HG02973 (cell line): ENCODE data around the gene ABCB8.
"Not testable (repeated sequence)": the region's sequence is repeated elsewhere in the genome, so short reads cannot be mapped to it uniquely, and the experiment has no call there.

Experiments used
- ATAC-seq: cut with Tn5 transposase; IDR thresholded peaks from one replicate; pipeline ENCODE4 v1.9.1; 2021; ENCODE audit warnings: moderate library complexity; ENCODE audit not compliant: unreplicated experiment

Gene ABCB8

DNA sequence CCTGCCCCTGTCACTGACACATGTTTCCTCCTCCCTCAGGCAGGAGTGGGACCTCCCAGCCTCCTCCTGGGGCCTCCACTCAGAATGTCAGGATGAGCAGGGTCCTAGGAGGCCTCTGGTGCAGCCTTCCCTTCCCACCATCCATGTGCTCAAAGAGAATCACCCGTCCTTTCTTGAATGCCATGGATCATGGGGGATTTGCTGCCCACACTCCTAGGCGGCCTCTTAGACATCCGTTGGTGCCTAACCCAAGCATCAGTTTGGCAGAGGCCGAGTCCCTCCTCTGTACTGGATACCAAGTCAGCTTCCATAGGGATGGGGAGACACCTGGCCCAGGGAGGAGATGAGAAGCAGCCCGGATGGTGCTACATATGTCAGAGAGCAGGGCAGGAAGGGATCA lies 30.4 kb upstream of the ABCB8 start:
- no peak for ATAC-seq

DNA sequence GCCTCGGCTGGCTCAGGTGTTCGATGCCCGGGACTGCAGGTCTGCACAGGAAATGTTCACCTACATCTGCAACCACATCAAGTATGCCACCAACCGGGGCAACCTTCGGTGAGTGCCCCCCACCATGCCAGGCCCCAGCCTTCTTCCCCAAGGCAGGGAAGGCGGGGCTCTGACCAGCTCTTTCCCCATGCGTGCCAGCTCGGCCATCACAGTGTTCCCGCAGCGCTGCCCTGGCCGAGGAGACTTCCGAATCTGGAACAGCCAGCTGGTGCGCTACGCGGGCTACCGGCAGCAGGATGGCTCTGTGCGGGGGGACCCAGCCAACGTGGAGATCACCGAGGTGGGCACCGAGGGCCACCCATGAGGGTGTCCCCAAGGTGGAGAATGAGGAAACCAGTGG lies 29.9 kb upstream of the ABCB8 start:
- ATAC-seq = no peak

- ATAC-seq = no peak
Measured at GRCh38 chr7:150999001-150999400, 29.2 kb upstream of the ABCB8 start.

GRCh38 chr7:150999497-151000230 lies 28.6 kb upstream of the ABCB8 start:
- ATAC-seq = no peak

- ATAC-seq = no peak
Measured at GRCh38 chr7:151000897-151001495, 27.3 kb upstream of the ABCB8 start.

GRCh38 chr7:151001546-151001945 lies 26.7 kb upstream of the ABCB8 start:
- ATAC-seq = no peak

- no peak for ATAC-seq
Measured at GRCh38 chr7:151003572-151003971, 24.7 kb upstream of the ABCB8 start.

- no peak for ATAC-seq
Measured at GRCh38 chr7:151005566-151005965, 22.7 kb upstream of the ABCB8 start.

DNA sequence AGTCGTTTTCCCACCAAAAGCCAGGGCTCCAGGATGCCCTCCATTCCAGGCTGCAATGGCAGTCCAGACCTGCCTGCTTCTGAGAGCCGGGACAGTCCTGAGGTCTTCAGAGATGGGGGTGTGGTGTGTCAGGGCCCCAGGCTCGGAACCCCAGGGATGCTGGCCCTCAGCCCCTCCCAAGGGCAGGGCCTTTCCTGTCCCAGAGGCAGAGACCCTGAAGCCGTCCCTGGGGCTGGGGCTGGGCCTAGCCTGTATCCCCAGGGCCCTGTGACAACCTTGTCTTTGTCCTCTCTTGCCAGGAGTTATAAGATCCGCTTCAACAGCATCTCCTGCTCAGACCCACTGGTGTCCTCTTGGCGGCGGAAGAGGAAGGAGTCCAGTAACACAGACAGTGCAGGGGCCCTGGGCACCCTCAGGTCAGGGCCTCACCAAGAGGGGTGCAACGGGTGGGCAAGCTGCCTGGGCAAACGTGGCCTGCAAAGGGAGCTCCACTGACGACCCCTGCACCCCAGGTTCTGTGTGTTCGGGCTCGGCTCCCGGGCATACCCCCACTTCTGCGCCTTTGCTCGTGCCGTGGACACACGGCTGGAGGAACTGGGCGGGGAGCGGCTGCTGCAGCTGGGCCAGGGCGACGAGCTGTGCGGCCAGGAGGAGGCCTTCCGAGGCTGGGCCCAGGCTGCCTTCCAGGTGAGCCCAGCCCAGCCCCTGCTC lies 21.5 kb upstream of the ABCB8 start:
- ATAC-seq = no peak

DNA sequence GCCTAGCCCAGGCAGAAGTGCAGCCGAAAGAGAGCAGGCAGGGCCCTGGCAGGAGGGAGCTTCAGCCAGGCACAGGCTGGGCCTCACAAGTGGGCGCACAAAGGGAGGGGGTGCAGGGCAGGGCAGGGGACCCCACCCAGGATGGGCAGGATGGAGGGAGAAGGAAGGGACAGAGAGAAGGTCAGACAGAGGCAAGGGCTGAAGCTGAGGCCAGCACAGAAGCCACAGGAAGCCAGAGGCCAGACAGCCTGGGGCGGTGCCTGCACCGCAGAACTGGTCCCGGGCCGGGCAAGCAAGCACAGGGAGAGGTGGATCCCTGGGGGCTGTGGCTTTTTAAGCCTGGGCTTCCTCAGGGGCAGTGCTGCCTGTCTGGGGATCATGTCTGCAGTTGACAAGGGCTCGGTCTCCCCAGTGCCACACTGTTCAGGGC lies 20.8 kb upstream of the ABCB8 start:
- no peak for ATAC-seq

DNA sequence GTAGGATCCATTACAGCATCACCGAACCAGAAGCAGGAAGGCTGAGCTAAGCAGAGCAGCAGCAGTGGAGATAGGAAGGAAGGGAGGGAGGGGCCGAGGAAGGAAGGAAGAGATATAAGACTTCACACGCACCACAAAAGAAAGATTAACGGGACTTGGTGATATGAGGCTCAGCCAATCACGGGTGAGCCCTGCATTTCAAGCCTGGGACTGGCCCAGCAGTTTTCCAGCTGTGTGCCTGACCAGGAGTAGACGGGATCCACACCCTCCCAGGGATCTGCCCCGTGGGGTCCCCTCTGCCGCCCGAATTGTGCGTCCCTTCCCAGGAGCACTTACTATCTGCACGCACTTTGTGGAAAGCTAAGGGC lies 20.1 kb upstream of the ABCB8 start:
- no peak for ATAC-seq

DNA sequence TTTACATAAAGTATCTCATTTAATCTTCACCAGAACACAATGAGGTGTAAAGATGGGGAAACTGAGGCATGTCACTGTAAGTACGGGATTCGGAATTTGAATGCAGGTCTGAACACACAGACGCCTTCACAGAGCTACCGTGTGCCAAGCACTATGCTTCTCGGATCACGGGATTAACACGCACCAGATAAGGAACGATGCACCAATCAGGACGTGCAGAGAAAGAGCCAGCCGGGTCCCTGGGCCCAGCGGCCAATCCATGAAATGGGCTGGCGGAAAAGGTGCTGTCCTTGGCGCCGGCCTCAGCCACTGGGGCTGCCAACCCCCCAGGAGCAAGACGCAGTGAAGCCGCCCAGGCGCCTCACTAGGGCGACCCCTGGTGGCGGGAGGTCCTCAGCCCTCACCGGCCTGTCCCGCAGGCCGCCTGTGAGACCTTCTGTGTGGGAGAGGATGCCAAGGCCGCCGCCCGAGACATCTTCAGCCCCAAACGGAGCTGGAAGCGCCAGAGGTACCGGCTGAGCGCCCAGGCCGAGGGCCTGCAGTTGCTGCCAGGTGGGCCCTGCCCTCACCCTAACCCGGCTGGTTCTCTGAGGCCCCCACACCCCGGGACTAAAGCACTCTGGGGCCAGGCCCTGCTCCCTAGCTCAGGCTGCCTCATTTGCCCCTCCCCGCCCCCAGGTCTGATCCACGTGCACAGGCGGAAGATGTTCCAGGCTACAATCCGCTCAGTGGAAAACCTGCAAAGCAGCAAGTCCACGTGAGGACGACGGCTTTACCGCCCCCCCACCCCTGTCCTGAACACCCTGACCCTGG lies 19.5 kb upstream of the ABCB8 start:
- peak; percentile 72 for ATAC-seq

DNA sequence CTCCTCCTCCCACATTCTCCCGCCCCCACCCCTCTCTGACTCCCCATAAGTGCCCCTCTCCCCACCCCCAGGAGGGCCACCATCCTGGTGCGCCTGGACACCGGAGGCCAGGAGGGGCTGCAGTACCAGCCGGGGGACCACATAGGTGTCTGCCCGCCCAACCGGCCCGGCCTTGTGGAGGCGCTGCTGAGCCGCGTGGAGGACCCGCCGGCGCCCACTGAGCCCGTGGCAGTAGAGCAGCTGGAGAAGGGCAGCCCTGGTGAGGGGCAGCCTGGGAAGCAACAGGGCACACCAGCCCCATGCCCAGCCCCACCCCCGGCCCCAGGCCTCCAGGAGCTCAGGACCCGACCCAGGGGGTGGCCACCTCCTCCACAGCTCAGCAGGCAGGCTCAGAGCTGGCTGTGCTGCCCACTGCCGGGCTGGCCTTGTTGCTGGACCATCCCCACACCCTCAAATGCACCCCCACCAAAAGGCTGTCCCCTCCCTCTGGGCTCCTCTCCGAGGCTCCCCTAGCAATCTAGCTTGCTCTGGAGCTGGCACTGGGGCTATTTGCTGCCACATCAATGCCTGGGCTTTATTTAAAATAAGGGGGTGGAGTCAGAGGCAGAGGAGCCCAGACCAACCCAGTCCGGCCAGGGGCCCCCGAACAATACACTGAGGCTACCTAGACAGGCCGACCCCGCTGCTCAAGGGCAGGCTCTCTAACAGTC lies 18.8 kb upstream of the ABCB8 start:
- ATAC-seq = no peak

DNA sequence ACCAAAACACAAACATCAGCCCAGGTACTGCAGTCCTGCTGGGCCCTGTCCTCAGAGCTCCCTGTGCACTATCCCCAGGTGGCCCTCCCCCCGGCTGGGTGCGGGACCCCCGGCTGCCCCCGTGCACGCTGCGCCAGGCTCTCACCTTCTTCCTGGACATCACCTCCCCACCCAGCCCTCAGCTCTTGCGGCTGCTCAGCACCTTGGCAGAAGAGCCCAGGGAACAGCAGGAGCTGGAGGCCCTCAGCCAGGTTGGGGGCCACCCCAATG lies 18.3 kb upstream of the ABCB8 start:
- ATAC-seq = no peak

GRCh38 chr7:151010307-151011096 lies 17.7 kb upstream of the ABCB8 start:
- no peak for ATAC-seq

DNA sequence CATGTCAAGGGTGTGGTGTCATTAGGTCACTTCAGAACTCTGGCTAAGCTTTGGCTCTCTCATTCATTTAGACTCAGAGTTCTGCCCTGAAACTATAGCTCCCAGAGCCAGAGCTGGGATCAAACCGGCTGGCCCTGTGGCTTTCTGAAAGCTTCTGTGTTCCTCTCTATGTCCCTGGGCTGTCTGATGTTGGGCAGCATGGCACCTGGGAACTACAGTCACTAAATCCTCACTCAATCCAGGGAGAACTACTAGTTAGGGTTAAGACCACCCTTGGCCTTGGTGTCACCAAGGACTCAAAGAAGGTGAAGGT lies 17.2 kb upstream of the ABCB8 start:
- ATAC-seq = no peak

GRCh38 chr7:151011616-151012015 lies 16.6 kb upstream of the ABCB8 start:
- ATAC-seq = not testable (repeated sequence)

DNA sequence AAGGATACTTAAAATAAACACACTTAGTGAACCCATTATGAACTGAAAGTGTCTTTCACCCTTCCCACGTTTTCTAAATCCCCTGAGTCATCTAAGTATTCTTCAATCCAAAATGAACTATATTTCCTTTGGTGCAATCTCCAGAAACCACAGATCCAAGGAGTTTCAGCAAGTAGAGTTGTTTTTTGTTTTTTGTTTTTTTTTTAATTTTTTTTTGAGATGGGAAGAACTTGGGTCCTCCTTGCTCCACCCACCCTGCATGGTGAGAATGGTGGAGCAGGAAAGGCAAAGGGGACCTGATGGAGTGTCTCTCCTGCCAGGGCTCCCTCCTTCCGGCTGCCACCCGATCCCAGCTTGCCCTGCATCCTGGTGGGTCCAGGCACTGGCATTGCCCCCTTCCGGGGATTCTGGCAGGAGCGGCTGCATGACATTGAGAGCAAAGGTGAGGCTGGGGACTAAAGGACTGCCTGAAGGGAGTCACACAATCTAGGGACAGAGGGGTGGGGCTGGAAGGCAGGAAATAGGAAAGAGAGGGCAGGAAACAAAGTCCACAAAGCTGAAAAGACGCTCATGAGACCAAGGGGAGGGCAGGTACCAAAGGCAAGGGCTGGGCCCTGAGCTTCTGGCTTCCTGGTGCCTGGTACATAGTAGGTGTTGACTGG lies 16.1 kb upstream of the ABCB8 start:
- ATAC-seq = no peak

DNA sequence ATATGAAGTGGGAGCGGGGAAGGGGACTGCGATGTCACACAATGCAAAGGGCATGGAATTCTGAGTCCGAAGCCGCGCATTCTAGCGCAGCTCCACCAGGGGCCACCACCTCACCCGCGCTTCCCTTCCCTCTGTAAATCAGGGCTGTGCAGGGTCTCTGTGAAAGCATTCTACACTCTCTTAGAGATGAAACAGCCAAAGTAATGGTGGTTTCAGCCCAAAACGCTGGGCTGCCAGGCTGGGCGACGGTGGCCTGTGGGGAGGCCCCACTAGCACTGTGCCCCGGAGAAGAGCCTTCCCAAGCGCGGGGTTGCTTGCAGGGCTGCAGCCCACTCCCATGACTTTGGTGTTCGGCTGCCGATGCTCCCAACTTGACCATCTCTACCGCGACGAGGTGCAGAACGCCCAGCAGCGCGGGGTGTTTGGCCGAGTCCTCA lies 15.3 kb upstream of the ABCB8 start:
- no peak for ATAC-seq

- ATAC-seq = no peak
Measured at GRCh38 chr7:151013356-151013732, 14.9 kb upstream of the ABCB8 start.
